HAP-1 (cell line): ENCODE results near the gene CCR2.

ENCODE experiments used
- DNase-seq, 2 experiments: peaks; one replicate each; pipeline ENCODE4 v3.0.0-alpha.2; 2016 to 2020; ENCODE audit warnings: low spot score in 2 of 2
- H3K27me3 ChIP-seq: fragments of 250-450 bp; sonication (Bioruptor Pico); 2 replicates; pipeline ENCODE4 v1.5.1; 2020; ENCODE audit warnings: low read depth, mild to moderate bottlenecking, moderate library complexity
- H3K36me3 ChIP-seq: fragments of 250-450 bp; sonication (Bioruptor Pico); replicated peaks from 2 replicates; pipeline ENCODE4 v1.5.1; 2020; ENCODE audit warnings: mild to moderate bottlenecking
- H3K4me1 ChIP-seq: fragments of 250-450 bp; sonication (Bioruptor Pico); 2 replicates; pipeline ENCODE4 v1.5.1; 2020; ENCODE audit warnings: mild to moderate bottlenecking
- H3K4me3 ChIP-seq: fragments of 250-450 bp; sonication (Bioruptor Pico); 2 replicates; pipeline ENCODE4 v1.5.1; 2020; ENCODE audit warnings: mild to moderate bottlenecking, moderate library complexity
- H3K9me3 ChIP-seq: fragments of 250-450 bp; sonication (Bioruptor Pico); 2 replicates; pipeline ENCODE4 v1.5.1; 2020; ENCODE audit warnings: mild to moderate bottlenecking, moderate library complexity
- in situ Hi-C: fragments of 300-500 bp; cut with MboI; formaldehyde crosslinking; loops from 3 replicates; pipeline ENCODE4 v1.14.3; 2020; ENCODE audit warnings: low sequenced_read_pairs, inconsistent platforms, mixed read lengths

The CCR2 gene

DNA sequence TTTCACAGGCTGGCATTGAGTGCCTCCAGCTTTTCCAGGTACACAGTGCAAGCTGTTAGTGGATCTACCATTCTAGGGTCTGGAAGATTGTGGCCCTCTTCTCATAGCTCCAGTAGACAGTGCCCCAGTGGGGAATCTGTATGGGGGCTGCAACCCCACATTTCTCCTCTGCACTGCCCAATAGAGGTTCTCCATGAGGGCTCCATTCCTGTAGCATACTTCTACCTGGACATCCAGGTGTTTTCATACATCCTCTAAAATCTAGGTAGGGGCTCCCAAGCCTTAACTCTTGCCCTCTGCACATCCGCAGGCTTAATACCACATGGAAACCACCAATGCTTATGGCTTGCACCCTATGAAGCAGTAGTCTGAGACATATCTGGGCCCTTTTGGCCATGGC, 15.1 kb upstream of the CCR2 start:
- no peaks in the 10 kb centered on the region for H3K27me3 ChIP-seq
- in situ Hi-C loops, result no loop called here
- no peak for DNase-seq
- H3K36me3 ChIP-seq, result no peaks in the 10 kb centered on the region
- H3K4me3 ChIP-seq, result no peak overlapping the region
- H3K9me3 ChIP-seq, result no peaks in the 10 kb centered on the region
- H3K4me1 ChIP-seq, result no peaks in the 10 kb centered on the region

DNA sequence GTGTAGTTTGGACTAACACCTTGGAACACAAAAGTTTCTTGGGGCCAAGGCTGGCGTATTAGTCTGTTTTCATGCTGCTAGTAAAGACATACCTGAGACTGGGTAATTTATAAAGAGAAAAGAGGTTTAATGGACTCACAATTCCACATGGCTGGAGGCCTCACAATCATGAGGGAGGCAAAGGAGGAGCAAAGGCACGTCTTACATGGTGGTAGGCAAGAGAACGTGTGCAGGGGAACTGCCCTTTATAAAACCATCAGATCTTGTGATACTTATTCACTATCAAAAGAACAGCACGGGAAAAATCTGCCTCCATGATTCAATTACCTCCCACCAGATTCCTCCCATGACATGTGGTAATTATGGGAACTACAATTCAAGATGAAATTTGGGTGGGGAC, 9.4 kb upstream of the CCR2 start:
- no peaks in the 10 kb centered on the region for H3K36me3 ChIP-seq
- in situ Hi-C loops, result no loop called here

DNA sequence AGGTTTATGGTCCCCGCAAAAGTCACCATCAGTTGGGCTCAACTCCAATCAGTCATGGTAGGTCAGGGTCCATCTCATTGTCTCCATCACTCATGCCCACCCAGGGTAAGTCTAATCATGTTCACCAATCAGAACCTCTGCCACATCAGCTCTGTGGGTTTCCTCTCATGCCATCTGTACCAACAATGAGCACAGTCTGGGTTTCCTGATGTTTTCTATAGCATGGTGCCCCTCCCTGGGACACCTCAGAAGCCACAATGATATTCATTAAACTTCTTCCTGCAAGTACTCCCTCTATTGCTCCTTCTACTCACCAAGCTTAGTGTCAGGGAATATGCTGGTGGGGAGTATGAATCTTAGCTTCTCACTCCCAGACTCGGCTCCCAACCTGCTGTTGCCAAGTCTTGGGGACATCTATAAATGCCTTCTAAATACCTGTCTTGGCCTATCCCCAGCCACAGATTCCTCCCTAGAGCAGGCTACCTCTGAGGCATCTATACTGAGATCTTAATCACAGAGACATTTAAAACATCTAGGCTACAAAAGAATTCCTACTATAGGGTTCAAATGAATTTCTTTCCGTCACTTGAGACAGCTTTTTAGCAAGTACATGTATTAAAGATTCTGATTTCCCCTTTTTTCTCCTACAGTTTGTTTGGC, 5.0 kb upstream of the CCR2 start:
- Histone ChIP-seq H3K4me1 (no peaks in the 10 kb centered on the region), H3K4me3 (no peak overlapping the region), H3K9me3 (peaks cover 2% of the 10 kb centered on the region; the same call in 1 of the 2 replicates), H3K36me3 (no peaks in the 10 kb centered on the region), H3K27me3 (peaks cover 8% of the 10 kb centered on the region; the same call in 1 of the 2 replicates)
- in situ Hi-C loops, result no loop called here
- no peak for DNase-seq

More for the DNA sequence above, 9.4 kb upstream of the CCR2 start:
- no peak for DNase-seq
- Histone ChIP-seq H3K4me3 (no peak overlapping the region), H3K27me3 (no peaks in the 10 kb centered on the region), H3K4me1 (no peaks in the 10 kb centered on the region), H3K9me3 (peaks cover 2% of the 10 kb centered on the region; the same call in 1 of the 2 replicates)

DNA sequence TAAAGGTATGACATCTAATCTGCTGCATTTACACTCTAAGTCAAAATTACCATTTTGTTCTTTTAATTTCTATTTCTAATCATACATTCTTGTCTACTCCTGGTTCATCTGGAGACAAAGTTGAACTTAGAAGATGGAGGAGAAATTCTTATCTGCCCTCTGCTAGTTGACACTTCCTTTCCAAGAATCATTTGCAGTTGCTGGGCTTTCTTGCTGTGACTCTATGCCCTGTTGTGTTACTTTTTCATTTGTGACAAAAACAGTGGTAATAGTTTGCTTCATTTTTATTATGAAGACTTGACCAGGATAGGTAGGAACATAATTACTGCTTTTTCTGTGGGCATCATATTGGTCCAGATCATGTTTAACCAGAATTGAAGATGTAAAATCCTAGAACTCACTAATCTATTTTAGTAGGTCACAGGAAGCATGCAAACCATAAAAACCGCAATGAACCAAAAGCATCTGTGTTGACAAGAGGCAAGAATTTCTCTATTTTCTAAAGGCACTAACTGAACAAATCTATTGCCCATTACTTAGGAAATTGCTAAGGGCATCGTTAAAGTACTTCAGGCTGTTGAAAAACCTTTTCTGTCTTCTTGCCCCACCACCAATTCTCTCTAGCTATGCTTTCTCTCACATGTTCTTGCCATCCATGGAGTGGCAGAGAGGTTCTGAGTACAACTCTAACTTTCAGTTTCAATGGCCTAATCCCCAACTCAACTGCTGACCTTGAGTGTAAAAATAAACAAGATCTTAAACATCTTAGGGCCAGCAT, 4.2 kb upstream of the CCR2 start:
- no peaks in the 10 kb centered on the region for H3K36me3 ChIP-seq
- H3K9me3 ChIP-seq, result peaks cover 2% of the 10 kb centered on the region; the same call in 1 of the 2 replicates
- no peak for DNase-seq
- in situ Hi-C loops, result no loop called here
- no peaks in the 10 kb centered on the region for H3K4me1 ChIP-seq
- peaks cover 11% of the 10 kb centered on the region for H3K27me3 ChIP-seq
- no peak overlapping the region for H3K4me3 ChIP-seq

DNA sequence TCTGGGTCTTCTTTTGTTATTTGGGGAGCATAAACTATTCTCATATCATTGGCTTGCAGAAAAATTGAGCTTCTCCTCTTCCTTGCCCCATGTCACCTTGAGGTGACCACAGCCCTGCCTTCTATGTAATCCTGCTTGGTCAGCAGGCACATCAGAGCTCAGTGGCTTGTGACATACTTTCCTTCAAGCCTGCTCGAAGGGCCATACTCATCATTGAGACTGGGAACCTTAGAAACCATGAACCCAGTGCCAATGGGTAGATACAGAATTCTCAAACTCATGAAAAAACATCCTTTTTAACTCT, 3.7 kb upstream of the CCR2 start:
- Histone ChIP-seq H3K4me3 (no peak overlapping the region), H3K9me3 (peaks cover 2% of the 10 kb centered on the region; the same call in 1 of the 2 replicates), H3K4me1 (no peaks in the 10 kb centered on the region), H3K36me3 (no peaks in the 10 kb centered on the region), H3K27me3 (peaks cover 11% of the 10 kb centered on the region)
- in situ Hi-C loops, result no loop called here
- no peak for DNase-seq

DNA sequence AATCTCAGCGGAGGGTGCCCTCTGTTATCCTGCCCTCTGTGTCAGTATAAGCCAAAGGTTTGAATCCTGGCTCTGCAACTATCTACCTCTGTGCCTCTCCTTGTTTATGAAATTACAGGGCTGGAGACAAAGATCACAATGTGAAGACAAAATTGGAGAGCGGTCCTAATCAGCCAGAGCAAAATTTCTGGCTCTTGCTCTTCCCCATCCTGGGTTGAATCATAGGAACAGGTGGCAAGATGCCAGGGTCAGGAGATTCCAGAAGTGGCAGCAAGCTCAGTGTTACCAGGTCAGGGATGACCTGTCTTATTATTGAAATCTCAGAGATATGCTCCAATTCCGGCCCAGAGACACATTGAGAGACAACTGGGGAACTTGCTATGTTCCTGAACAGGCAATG, 2.3 kb upstream of the CCR2 start:
- Histone ChIP-seq H3K9me3 (peaks cover 2% of the 10 kb centered on the region; the same call in 1 of the 2 replicates), H3K4me3 (no peak overlapping the region), H3K4me1 (no peaks in the 10 kb centered on the region), H3K36me3 (no peaks in the 10 kb centered on the region), H3K27me3 (peaks cover 11% of the 10 kb centered on the region)
- no peak for DNase-seq
- in situ Hi-C loops, result no loop called here

DNA sequence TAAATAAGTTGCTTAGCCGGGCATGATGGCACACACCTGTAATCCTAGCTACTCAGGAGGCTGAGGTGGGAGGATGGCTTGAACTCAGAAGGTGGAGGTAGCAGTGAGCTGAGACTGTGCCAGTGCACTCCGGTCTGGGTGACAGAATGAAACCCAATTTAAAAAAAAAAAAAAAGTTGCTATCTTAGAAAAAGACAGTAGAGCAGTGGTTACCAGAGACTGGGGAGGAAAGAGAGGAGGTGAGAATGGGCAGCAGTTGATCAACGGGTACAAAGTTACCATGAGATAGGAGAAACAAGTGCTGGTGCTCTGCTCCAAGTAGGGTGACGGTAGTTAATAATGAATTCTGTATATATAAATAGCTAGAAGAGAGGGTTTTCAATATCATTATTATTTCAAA, 821 bp upstream of the CCR2 start:
- Histone ChIP-seq H3K4me1 (no peaks in the 10 kb centered on the region), H3K9me3 (peaks cover under 1% of the 10 kb centered on the region; the same call in 1 of the 2 replicates), H3K4me3 (no peak overlapping the region), H3K27me3 (peaks cover 11% of the 10 kb centered on the region), H3K36me3 (no peaks in the 10 kb centered on the region)
- DNase-seq, result no peak
- in situ Hi-C loops, result no loop called here

DNA sequence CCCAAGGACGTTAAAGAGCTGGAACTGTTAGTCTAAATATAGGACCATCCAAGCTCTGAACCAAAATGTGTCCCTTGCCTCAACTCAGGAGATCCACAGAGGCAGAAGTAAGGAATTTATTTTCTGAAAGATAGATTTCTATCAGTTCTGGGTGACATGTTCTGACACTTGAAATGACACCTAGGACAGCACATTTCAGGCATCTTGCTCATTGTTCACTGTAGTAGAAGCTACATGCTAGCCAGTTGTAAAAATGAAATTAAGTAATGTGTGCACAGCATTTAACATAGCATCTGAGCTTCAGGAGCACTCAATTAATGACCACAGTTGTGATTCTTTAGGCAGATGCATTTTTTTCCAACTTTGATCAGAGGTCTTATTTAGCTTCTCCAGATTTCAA, 567 bp downstream of the CCR2 start:
- DNase-seq, result no peak
- H3K27me3 ChIP-seq, result peaks cover 11% of the 10 kb centered on the region
- no peaks in the 10 kb centered on the region for H3K4me1 ChIP-seq
- H3K9me3 ChIP-seq, result no peaks in the 10 kb centered on the region
- no peaks in the 10 kb centered on the region for H3K36me3 ChIP-seq
- in situ Hi-C loops, result no loop called here
- no peak overlapping the region for H3K4me3 ChIP-seq

DNA sequence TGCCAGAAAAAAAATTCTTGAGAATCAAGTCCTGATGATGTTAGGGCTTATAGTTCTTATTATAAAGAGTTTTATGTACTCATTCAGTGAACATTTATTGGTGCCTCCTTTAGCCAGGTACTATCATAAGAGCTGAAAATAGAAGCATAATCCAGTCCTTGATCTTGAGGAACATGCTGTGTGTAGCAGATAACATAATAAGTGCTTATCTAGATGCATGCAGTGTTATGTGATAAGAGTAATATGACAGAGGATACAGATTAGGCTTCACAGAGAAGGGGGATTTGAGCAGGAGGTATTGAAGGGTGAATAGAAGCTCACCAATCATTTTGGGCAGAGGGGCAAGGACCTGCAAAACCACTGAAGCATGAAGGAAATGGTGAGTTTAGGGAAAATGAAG, 1.1 kb downstream of the CCR2 start:
- in situ Hi-C loops, result no loop called here
- no peak for DNase-seq
- no peaks in the 10 kb centered on the region for H3K9me3 ChIP-seq
- no peaks in the 10 kb centered on the region for H3K36me3 ChIP-seq
- peaks cover 13% of the 10 kb centered on the region for H3K27me3 ChIP-seq
- no peak overlapping the region for H3K4me3 ChIP-seq
- H3K4me1 ChIP-seq, result no peaks in the 10 kb centered on the region

DNA sequence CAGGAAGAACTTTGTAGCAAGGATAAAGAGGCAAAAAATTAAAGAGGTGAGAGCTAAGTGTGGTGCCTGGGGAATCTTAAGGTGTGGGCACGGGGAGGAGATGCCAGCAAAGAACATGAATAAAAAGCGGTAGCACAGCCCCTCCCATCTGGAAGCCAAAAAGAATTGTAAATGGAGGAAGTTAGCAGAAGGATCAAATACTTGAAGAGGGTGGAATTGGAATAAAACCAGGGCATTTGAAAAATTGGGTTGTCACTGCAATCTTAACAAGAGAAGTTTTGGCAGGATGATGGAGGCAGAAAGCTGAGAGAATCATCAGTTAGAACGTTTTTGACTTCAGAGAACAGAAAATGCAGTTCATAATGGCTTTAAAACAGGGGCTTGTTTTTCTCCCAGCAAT, 2.4 kb downstream of the CCR2 start:
- H3K36me3 ChIP-seq, result no peaks in the 10 kb centered on the region
- H3K4me1 ChIP-seq, result no peaks in the 10 kb centered on the region
- in situ Hi-C loops, result no loop called here
- no peaks in the 10 kb centered on the region for H3K9me3 ChIP-seq
- H3K4me3 ChIP-seq, result no peak overlapping the region
- DNase-seq, result no peak
- peaks cover 13% of the 10 kb centered on the region for H3K27me3 ChIP-seq

DNA sequence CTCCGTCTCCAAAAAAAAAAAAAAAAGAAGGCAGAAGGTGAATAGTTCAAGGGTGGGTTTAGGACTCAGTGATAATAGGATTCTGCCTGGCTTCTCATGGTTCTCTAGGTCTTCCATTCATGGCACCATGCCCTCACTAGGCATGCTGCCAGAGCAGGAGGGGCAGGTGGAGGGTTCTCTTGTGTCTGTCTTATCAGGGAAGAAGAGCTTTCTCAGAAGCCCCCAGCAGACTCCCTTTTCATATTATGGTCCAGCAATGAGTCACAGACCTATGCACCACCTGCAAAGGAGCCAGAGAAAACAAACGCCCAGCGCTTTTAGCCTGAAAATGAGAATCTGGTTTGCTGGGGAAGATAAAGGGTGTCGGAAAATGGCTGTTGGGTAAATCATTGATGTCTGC, 3.0 kb downstream of the CCR2 start:
- Histone ChIP-seq H3K36me3 (no peaks in the 10 kb centered on the region), H3K4me1 (no peaks in the 10 kb centered on the region), H3K27me3 (peaks cover 13% of the 10 kb centered on the region), H3K9me3 (no peaks in the 10 kb centered on the region), H3K4me3 (no peak overlapping the region)
- no peak for DNase-seq
- in situ Hi-C loops, result no loop called here

DNA sequence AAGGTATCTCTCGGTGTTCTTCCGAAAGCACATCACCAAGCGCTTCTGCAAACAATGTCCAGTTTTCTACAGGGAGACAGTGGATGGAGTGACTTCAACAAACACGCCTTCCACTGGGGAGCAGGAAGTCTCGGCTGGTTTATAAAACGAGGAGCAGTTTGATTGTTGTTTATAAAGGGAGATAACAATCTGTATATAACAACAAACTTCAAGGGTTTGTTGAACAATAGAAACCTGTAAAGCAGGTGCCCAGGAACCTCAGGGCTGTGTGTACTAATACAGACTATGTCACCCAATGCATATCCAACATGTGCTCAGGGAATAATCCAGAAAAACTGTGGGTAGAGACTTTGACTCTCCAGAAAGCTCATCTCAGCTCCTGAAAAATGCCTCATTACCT, 4.6 kb downstream of the CCR2 start:
- in situ Hi-C loops, result no loop called here
- H3K4me1 ChIP-seq, result no peaks in the 10 kb centered on the region
- H3K27me3 ChIP-seq, result peaks cover 10% of the 10 kb centered on the region
- DNase-seq, result no peak
- no peak overlapping the region for H3K4me3 ChIP-seq
- H3K9me3 ChIP-seq, result no peaks in the 10 kb centered on the region
- H3K36me3 ChIP-seq, result no peaks in the 10 kb centered on the region

DNA sequence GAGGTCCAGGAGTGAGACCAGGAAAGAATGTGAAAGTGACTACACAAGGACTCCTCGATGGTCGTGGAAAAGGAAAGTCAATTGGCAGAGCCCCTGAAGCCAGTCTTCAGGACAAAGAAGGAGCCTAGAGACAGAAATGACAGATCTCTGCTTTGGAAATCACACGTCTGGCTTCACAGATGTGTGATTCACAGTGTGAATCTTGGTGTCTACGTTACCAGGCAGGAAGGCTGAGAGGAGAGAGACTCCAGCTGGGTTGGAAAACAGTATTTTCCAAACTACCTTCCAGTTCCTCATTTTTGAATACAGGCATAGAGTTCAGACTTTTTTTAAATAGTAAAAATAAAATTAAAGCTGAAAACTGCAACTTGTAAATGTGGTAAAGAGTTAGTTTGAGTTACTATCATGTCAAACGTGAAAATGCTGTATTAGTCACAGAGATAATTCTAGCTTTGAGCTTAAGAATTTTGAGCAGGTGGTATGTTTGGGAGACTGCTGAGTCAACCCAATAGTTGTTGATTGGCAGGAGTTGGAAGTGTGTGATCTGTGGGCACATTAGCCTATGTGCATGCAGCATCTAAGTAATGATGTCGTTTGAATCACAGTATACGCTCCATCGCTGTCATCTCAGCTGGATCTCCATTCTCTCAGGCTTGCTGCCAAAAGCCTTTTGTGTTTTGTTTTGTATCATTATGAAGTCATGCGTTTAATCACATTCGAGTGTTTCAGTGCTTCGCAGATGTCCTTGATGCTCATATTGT, 6.0 kb downstream of the CCR2 start:
- in situ Hi-C loops, result no loop called here
- peaks cover 5% of the 10 kb centered on the region; the same call in 1 of the 2 replicates for H3K27me3 ChIP-seq
- no peaks in the 10 kb centered on the region for H3K36me3 ChIP-seq
- H3K4me1 ChIP-seq, result no peaks in the 10 kb centered on the region
- H3K4me3 ChIP-seq, result no peak overlapping the region
- DNase-seq, result no peak
- H3K9me3 ChIP-seq, result no peaks in the 10 kb centered on the region

DNA sequence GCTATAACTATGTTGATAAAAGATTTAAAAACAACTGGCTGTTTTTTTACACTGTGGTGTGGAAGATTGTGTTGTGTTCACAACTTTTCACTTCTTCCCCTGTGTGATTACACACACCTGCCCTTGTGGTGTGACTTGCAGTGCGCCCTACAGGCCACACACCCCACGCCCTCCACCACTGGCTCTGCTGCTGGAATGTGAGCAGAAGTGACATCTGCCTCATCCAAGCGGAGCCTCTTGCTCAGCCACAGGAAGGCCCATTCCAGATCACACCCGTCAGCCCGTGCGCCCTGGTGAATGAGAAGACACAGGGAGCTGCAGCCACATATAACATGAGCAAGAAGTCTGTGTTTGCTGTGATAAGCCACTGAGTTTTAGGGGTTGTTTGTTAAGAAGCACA, 7.0 kb downstream of the CCR2 start:
- in situ Hi-C loops, result no loop called here
- H3K4me1 ChIP-seq, result no peaks in the 10 kb centered on the region
- H3K4me3 ChIP-seq, result no peak overlapping the region
- DNase-seq, result no peak
- no peaks in the 10 kb centered on the region for H3K36me3 ChIP-seq
- peaks cover 5% of the 10 kb centered on the region; the same call in 1 of the 2 replicates for H3K27me3 ChIP-seq
- no peaks in the 10 kb centered on the region for H3K9me3 ChIP-seq
